Measurements from ENCODE around the gene ATAD1.
"Not testable (repeated sequence)": the region's sequence is repeated elsewhere in the genome, so short reads cannot be mapped to it uniquely, and the experiment has no call there.

Gene ATAD1

DNA sequence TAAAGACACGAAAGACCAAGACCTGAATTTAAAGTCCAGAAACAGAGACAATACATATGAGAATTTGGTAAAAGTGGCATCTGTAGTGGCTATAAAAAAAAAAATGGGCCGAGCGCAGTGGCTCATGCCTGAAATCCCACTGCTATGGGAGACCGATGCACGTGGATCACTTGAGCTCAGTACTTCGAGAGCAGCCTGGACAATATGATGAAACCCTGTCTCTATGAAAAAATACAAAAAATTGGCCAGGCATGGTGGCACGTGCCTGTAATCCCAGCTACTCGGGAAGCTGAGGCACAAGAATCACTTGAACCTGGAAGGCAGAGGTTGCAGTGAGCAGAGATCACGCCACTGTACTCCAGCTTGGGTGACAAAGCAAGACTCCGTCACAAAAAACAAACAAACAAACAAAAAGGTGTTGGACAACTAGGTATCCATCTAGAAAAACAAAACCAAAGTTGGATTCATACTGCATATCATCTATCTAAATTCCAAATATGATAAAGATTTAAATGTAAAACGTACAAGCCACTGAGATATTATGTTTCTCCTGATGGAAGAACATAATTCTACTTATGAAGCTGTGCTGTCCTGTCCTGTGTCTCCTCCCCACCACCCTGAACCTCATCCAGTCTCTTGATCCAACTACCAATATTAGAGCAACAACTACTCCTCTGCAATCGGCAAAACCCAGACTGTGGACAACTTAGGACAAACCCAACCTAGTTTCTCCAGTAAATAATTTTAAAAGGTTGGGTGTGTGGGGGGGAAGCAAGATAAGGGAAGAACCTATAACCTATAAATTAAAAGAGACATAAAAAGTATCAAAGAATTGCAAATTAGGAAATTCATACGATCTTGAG lies 53.7 kb downstream of the ATAD1 start:
- TF ChIP-seq POLR2A (IDR thresholded peaks at IDR 0.05; ENCODE audit: low read length) (no peak), GATA1 (IDR thresholded peaks at IDR 0.05; ENCODE audit: low read depth, low read length) (no peak)
- DNase-seq: no peak

DNA sequence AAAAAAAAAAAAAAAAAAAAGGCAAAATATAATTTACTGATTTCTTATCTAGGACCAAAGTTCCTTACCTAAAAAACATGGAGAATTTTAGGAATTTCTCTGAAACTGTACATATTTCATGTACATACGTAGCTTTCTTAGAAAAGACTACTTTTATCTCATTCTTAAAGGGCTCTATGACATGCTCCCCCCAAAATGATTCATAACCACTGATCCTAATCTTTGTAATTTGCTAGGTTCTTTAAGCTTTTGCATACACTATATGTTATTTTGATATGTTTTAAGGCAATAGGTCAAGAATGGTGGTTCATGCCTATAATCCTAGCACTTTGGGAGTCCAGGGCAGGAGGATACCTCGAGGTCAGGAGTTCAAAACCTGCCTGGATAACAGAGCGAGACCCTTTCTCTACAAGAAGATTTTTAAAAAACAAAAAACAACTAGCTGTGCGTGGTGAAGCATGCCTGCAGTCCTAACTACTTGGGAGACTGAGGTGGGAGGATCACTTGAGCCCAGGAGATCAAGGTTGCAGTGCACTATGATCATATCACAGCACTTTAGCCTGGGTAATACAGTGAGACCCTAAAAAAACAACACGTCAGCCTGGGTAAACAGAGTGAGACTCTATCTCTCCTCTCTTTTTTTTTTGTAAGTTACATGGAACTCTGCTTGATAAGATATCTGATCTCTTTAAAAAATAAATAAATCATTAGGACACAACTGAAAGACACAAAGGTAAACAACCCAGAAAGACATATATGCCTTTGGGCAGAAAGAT lies 54.8 kb downstream of the ATAD1 start:
- DNase-seq: peak in 1 of 2 experiments; percentile 31
- TF ChIP-seq POLR2A (IDR thresholded peaks at IDR 0.05; ENCODE audit: low read length) (no peak), GATA1 (IDR thresholded peaks at IDR 0.05; ENCODE audit: low read depth, low read length) (no peak)

DNA sequence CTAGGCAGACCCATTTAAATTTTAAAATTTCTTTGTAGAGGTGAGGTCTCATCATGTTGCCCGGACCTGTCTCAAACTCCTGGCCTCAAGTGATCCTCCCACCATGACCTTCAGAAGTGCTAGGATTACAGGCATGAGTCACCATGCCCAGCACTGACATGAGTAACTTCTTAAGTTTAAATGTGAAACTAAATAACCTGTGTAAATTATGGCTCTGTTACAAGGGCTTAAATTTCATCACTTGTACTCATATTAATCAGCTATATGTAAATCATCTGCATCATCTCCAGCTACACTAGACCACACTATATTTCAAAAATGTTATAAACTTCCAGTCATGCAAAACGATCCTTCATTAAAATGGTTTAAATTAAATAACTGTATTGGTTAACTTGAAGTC lies 56.1 kb downstream of the ATAD1 start:
- TF ChIP-seq POLR2A (IDR thresholded peaks at IDR 0.05; ENCODE audit: low read length) (no peak), GATA1 (IDR thresholded peaks at IDR 0.05; ENCODE audit: low read depth, low read length) (no peak)
- DNase-seq: peak; percentile 30 to 76

GRCh38 chr10:87761153-87761552 lies 56.9 kb downstream of the ATAD1 start:
- TF ChIP-seq GATA1 (IDR thresholded peaks at IDR 0.05; ENCODE audit: low read depth, low read length) (no peak), POLR2A (IDR thresholded peaks at IDR 0.05; ENCODE audit: low read length) (no peak)
- no peak for DNase-seq

GRCh38 chr10:87760195-87760905 lies 57.7 kb downstream of the ATAD1 start:
- peak in 1 of 2 experiments; percentile 8 for DNase-seq
- TF ChIP-seq POLR2A (IDR thresholded peaks at IDR 0.05; ENCODE audit: low read length): no peak

GRCh38 chr10:87759551-87759950 lies 58.5 kb downstream of the ATAD1 start:
- no peak for DNase-seq
- TF ChIP-seq POLR2A (IDR thresholded peaks at IDR 0.05; ENCODE audit: low read length) (no peak), GATA1 (IDR thresholded peaks at IDR 0.05; ENCODE audit: low read depth, low read length) (no peak)

GRCh38 chr10:87757685-87758084 lies 60.3 kb downstream of the ATAD1 start:
- TF ChIP-seq POLR2A (IDR thresholded peaks at IDR 0.05; ENCODE audit: low read length) (no peak), GATA1 (IDR thresholded peaks at IDR 0.05; ENCODE audit: low read depth, low read length) (no peak)
- peak; percentile 28 to 48 for DNase-seq

DNA sequence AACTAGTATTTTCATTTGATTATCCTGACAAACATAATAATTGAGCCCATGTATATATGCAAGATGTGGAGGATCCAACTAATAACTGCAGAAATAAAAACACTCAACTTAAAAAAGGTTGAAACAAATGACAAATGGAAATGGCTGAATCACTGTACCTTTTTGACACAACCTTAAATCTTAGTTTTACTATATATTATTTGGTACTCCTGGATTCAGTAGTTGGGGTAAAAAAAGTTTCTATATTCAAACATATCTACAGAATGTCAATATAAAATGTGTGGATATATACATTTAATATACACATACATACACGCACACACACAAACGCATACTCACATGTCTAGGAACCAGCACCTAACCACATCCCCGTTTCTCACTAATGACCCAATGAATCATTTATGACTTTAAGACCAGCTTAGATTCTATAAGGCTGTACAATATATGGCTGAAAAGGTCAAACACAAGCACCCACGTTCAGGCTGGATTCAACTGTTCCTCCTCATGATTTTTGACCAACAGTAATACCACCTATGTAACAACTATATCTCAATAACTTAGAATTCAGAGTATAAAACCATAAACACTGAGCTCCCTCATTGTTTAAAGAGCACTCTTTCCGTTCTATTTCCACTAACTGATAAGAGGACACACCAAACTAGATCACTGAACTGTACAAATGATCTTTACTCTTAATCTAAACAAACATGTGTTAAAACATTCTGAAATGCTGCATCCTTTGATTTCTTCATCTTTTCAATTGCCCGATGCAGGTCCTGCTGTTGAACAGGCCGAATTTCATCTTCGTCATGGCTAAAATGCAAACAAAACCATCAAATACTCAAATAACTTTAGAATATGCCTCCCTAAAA lies 63.8 kb downstream of the ATAD1 start:
- DNase-seq: no peak
- TF ChIP-seq GATA1 (IDR thresholded peaks at IDR 0.05; ENCODE audit: low read depth, low read length) (no peak), POLR2A (IDR thresholded peaks at IDR 0.05; ENCODE audit: low read length) (no peak)

- no peak for TF ChIP-seq GATA1 (IDR thresholded peaks at IDR 0.05; ENCODE audit: low read depth, low read length)
- TF ChIP-seq POLR2A (IDR thresholded peaks at IDR 0.05; ENCODE audit: low read length): no peak
- DNase-seq: no peak
Observed at GRCh38 chr10:87752566-87752965, 65.5 kb downstream of the ATAD1 start.

GRCh38 chr10:87751274-87751673 lies 66.8 kb downstream of the ATAD1 start:
- no peak for TF ChIP-seq POLR2A (IDR thresholded peaks at IDR 0.05; ENCODE audit: low read length)
- TF ChIP-seq GATA1 (IDR thresholded peaks at IDR 0.05; ENCODE audit: low read depth, low read length): no peak
- no peak for DNase-seq

- no peak for TF ChIP-seq GATA1 (IDR thresholded peaks at IDR 0.05; ENCODE audit: low read depth, low read length)
- TF ChIP-seq POLR2A (IDR thresholded peaks at IDR 0.05; ENCODE audit: low read length): no peak
- no peak for DNase-seq
Observed at GRCh38 chr10:87750817-87751216, 67.2 kb downstream of the ATAD1 start.

DNA sequence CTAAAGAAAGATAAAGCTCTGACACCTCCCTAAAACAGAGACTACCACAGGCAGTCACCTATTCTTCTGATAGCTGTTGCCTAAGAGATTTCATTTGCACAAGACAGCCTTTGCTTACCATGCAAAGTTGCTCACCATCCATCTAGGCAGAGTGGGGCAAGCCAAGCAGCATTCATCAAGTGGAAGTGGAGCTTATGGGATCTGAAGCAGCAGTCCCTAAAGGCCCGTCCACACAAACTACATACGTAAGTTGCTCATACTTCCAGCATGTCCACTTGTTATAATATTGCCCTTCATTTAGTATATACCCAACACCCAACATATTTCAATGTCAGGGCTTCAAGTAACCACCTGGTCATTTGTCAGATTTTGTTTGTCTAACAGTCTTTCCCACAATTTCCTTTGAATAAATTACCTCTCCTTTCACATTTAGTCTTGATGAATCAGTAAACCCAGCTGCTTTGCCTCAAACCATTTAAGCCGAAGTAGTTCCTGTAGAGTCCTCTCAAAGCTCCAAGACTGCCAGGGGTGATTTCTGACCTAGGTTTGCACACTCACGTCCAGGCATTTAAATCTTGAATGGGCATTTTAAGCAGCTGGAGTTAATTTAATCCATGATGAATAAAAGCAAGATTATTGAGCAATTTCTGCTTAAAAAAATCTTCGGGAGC lies 67.9 kb downstream of the ATAD1 start:
- DNase-seq: peak in 1 of 2 experiments; percentile 12
- no peak for TF ChIP-seq POLR2A (IDR thresholded peaks at IDR 0.05; ENCODE audit: low read length)
- no peak for TF ChIP-seq GATA1 (IDR thresholded peaks at IDR 0.05; ENCODE audit: low read depth, low read length)

DNA sequence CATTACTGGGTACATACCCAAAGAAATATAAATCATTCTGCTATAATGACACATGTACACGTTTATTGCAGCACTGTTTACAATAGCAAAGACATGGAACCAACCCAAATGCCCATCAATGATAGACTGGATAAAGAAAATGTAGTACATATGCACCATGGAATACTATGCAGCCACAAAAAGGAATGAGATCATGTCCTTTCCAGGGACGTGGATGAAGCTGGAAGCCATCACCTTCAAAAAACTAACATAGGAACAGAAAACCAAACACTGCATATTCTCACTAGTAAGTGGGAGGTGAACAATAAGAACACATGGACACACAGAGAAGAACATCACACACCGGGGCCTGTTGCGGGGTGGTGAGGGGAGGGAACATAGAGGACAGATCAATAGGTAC lies 69.8 kb downstream of the ATAD1 start:
- DNase-seq: not testable (repeated sequence)
